Measurements from ENCODE around the gene CERS4.
"Not testable (repeated sequence)": the region's sequence is repeated elsewhere in the genome, so short reads cannot be mapped to it uniquely, and the experiment has no call there.

The CERS4 gene

DNA sequence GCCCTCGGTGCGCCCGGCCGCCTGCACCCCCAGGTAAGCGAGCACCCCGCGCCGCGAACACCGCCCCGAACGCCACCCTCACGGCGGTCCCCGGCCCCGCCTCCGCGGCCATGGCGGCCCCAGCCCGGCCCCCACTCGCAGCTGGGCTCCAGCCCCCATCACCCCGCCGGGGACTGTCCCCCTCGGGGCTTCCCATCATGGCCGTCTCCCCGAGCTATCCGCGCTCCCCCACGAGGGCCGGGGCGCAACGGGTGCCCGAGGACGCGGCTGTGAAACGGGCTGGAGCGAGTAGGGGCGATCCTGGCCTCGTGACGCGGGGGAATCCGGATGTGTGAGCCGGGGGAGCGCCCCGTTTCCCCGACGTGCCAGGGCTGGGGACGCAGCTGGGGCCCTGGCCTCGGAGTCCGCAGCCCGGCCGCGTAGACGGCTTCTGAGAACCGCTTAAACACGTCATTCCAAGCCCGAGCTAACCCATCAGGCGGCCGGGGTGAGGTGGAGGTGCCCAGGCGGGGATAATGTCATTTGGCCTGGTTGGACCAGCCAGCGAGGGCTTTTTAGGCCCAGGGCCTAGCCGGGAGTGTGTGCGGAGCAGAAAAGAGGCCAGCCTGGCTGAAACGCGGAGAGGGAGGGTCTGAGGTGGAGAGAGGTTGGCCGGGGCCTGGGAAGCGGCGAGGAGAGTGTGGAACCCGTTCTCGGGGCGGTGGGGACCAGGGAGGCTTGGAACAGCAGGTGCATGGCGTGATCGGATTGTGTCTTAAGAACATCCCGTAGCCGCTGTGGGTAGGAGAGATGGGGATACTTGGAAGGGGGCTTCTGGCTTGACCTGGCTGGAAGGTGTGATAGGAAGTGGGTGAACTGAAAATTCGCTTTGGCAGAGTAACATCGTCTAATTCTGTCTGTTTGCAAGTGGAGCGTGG is 550 bp downstream of the CERS4 start:
- no peak for DNase-seq (ENCODE audit: low spot score)

DNA sequence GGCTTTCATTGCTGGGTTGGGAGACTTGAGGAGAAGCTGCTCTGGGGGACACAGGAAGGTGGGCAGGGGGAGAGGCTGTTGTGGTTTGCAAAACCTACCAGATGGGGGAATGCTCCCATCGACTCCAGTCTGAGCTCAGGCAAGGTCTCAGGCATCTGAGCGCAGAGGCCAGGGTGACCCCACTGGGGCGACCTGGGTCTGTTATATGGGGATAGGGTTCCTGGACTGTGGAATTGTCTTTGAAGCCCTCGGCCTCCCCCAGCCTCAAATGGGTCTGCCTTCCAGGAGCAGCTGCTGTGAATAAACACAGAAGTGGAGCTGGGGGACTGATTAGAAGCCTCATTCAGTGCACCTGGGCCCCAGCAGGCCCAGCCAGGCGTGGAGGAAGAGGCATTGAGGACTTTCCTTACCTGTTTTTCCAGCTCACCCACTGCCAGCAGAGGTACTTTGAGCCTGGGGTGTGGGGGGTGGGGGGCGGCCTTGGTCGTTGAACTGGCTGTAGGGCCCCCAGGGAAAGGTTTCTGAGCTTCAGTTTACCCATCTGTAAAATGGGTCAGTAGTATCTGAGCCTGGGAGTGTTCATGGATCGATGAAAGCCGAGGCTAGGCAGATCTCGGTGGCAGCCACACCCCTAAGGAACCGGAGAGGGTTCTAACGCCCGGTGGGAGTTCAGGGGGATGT is 1.4 kb downstream of the CERS4 start:
- DNase-seq (ENCODE audit: low spot score), result no peak

- DNase-seq (ENCODE audit: low spot score), result no peak
These were observed 3.0 kb downstream of the CERS4 start for GRCh38 chr19:8212212-8212611.

GRCh38 chr19:8212916-8213315 is 3.7 kb downstream of the CERS4 start:
- no peak for DNase-seq (ENCODE audit: low spot score)

- DNase-seq (ENCODE audit: low spot score), result no peak
These were observed 4.9 kb downstream of the CERS4 start for GRCh38 chr19:8213827-8214672.

- no peak for DNase-seq (ENCODE audit: low spot score)
These were observed 5.6 kb downstream of the CERS4 start for GRCh38 chr19:8214802-8215201.

DNA sequence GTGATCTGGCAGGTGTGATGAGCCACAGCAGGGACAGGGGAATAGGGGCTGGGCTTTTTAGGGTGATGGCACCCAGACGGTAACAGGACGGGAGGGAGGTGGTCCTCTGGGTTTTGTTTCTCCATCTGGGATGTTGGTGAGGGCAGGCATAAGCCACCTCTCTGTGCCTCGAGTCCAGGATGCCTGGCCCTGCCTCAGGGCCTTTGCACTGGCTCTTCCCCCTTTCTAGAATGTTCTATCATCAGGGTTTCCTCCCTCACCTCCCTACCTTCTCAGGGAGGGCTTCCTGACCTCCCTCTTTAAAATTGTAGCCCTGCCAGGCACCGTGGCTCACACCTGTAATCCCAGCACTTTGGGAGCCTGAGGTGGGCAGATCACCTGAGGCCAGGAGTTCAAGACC is 6.6 kb downstream of the CERS4 start:
- no peak for DNase-seq (ENCODE audit: low spot score)

GRCh38 chr19:8216357-8216756 is 7.2 kb downstream of the CERS4 start:
- no peak for DNase-seq (ENCODE audit: low spot score)

DNA sequence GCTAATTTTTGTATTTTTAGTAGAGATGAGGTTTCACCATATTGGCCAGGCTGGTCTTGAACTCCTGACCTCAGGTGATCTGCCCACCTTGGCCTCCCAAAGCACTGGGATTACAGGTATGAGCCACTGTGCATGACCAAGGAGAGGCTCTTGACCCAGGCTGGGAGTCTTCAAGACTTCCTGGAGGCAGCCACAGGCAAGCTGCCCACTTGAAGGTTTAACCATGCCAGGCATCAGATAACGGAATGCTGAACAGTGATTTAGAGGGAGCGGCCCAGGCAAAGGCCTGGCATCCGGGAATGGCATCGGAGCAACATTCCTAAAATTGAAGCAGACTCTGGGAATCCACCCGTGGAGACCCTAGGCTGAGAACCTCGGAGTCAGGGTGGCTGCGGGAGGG is 9.0 kb downstream of the CERS4 start:
- not testable (repeated sequence) for DNase-seq (ENCODE audit: low spot score)

GRCh38 chr19:8220481-8220880 is 11.3 kb downstream of the CERS4 start:
- no peak for DNase-seq (ENCODE audit: low spot score)

DNA sequence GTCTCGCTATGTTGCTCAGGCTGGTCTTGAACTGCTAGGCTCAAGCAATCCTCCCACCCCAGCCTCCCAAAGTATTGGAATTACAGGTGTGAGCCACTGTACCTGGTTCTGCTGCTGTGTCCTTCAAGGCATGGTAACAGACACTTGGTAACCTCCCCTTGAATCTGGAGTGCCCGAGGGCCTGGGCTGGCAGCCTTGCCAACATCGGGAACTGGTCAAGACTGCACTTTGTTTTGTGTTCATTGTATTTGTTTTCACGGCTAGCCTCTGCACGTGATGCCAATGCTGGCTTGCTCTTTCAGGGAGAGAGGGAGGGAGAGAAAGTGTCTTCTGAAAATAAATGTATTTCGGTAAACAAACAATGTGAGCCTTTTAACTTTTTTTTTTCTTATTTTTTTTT is 12.0 kb downstream of the CERS4 start:
- no peak for DNase-seq (ENCODE audit: low spot score)

DNA sequence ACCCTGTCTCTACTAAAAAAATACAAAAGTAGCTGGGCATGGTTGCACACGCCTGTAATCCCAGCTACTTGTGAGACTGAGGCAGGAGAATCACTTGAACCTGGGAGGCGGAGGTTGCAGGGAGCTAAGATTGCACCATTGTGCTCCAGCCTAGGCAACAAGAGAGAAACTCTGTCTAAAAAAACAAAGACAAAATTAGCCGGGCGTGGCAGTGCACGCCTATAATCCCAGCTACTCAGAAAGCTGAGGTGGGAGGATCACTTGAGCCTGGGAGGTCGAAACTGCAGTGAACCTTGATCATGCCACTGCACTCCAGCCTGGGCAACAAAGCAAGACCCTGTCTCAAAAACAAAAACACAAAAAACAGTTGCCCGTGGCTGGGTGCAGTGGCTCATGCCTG is 14.3 kb downstream of the CERS4 start:
- DNase-seq (ENCODE audit: low spot score), result not testable (repeated sequence)

DNA sequence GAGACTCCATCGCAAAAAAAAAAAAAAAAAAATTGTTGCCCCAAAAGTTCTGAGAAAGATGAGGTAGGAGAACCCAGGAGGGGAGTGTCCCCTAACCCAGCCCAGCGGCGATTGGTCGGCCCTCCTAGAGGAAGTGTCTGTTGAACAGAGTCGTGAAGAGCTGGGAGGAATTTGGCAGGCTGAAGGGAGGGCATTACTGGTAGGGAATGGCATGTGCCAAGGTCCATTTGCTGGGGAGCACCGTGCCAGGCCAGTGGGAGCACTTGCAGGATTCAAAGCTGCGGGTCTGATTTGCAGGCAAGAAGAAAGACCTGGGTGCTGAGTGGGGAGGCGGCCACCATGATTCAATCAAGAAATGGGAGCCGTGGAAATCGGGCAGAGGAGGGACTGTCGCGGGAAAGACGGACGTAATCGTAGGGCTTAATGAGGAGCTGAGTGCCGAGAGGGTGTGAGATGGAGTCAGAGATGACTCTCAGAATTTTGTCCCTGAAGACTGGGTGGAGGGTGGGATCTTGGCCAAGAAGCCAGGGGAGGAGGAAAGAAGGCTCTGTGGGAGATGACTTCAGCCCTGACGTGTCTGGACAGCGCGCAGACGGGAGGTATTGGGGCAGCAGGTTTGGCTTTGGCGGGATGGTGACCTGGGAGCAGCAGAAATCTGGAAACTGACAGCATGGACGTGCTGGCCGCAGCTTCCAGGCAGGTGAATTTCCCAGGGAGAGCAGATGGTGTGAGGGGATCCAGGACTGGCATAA is 15.4 kb downstream of the CERS4 start:
- no peak for DNase-seq (ENCODE audit: low spot score)

GRCh38 chr19:8231073-8231604 is 22.0 kb downstream of the CERS4 start:
- no peak for DNase-seq (ENCODE audit: low spot score)

DNA sequence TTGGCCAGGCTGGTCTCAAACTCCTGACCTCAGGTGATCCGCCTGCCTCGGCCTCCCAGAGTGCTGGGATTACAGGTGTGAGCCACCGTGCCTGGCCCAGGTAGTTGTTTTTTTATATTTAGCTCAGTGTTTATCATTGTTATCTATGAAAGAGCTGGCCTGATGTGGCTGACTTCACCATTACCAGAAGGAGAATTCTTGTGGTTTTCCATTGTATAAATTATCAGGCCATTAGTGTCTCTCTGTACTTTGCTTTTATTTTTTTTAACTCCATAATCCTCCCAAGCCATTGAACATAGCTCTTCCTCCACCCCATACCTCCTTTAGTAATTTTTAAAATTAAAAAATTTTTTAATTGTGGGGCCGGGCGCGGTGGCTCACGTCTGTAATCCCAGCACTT is 24.2 kb downstream of the CERS4 start:
- no peak for DNase-seq (ENCODE audit: low spot score)

DNA sequence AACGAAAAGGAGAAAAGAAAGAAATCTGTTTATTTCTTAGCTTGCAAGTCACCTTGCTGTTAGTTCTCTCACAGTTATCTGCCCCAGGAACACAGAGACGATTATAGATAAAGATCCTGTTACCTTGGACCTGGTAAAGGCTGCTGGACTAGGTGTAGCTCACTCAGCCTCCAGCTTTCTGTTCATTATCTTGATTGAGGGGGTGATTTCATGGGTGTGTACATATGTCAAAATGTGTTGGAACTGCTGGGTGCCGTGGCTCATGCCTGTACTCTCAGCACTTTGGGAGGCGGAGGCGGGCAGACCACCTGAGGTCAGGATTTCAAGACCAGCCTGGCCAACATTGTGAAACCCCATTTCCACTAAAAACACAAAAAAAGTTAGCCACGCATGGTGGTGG is 27.9 kb downstream of the CERS4 start:
- no peak for DNase-seq (ENCODE audit: low spot score)

DNA sequence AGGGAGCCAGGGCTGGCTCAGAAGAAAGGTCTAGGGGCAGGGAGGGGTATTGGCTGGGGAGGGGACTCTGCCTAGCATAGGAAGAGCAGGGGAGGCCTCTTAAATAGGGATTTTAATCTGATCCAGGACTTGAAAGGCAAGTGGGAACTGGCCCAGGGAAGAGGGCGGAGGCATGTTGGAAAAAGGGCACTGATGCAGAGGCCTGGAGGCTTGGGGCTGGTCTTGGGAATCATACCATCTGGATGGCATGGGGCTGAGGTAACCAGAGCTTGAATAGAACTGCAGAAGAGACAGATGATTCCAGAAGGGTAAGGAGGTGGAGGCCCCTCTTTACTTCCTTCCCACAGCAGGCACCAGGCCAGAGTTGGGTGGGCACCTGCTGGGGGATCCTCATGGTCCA is 29.1 kb downstream of the CERS4 start:
- no peak for DNase-seq (ENCODE audit: low spot score)

- DNase-seq (ENCODE audit: low spot score), result no peak
These were observed 30.5 kb downstream of the CERS4 start for GRCh38 chr19:8239528-8240273.

- DNase-seq (ENCODE audit: low spot score), result peak; percentile 77
These were observed 31.4 kb downstream of the CERS4 start for GRCh38 chr19:8240274-8241229.

GRCh38 chr19:8241646-8242045 is 32.5 kb downstream of the CERS4 start:
- DNase-seq (ENCODE audit: low spot score), result no peak
